H7 (cell line): ENCODE data around the gene R3HDM2. TPM values are rescaled to one million over a fixed set of nuclear protein-coding genes. Genes with fewer than 3 reads are reported as not detected.

ENCODE experiments used
- DNase-seq: peaks from one replicate; pipeline ENCODE4 v3.0.0; 2012
- H3K27me3 ChIP-seq: 2 replicates; pipeline ENCODE4 v1.6.0; 2011; ENCODE audit warnings: mild to moderate bottlenecking, low read length; ENCODE audit not compliant: control insufficient read depth, insufficient read depth
- H3K36me3 ChIP-seq: replicated peaks from 2 replicates; pipeline ENCODE4 v1.5.1; 2011; ENCODE audit warnings: low read length; ENCODE audit not compliant: control insufficient read depth, insufficient read depth
- H3K4me3 ChIP-seq: 2 replicates; pipeline ENCODE4 v1.5.1; 2011; ENCODE audit warnings: low read depth, mild to moderate bottlenecking, control low read depth, low read length, moderate library complexity; ENCODE audit not compliant: insufficient read depth
- total RNA-seq: library from RNA; depleted of rRNA; stranded (reverse); fragments of >200 nt; shearing (Covaris generic); gene quantifications from 2 replicates; pipeline ENCODE4 v1.2.3, GENCODE V29; 2014

Gene R3HDM2
- total RNA-seq, 1 experiment from 2014 or later: 26.5 TPM

GRCh38 chr12:57242691-57243454 lies 188.0 kb downstream of the R3HDM2 start:
- H3K4me3 ChIP-seq: peak overlapping the region; percentile 54
- no peaks in the 10 kb centered on the region for H3K36me3 ChIP-seq
- peaks cover 55% of the 10 kb centered on the region for H3K27me3 ChIP-seq
- peak; percentile 97 for DNase-seq

- Histone ChIP-seq H3K36me3 (no peaks in the 10 kb centered on the region), H3K4me3 (peak overlapping the region; percentile 54), H3K27me3 (peaks cover 60% of the 10 kb centered on the region)
- no peak for DNase-seq
Observed at GRCh38 chr12:57242329-57242690, 188.5 kb downstream of the R3HDM2 start.

GRCh38 chr12:57241402-57242310 lies 189.2 kb downstream of the R3HDM2 start:
- peak; percentile 70 for DNase-seq
- peaks cover 67% of the 10 kb centered on the region for H3K27me3 ChIP-seq
- H3K4me3 ChIP-seq: no peak overlapping the region; the same call in 1 of the 2 replicates
- H3K36me3 ChIP-seq: no peaks in the 10 kb centered on the region

- peak; percentile 86 for DNase-seq
Observed at GRCh38 chr12:57240926-57241401, 189.9 kb downstream of the R3HDM2 start.

GRCh38 chr12:57240066-57240921 lies 190.5 kb downstream of the R3HDM2 start:
- Histone ChIP-seq H3K27me3 (peaks cover 81% of the 10 kb centered on the region), H3K36me3 (no peaks in the 10 kb centered on the region), H3K4me3 (peak overlapping the region; percentile 54)
- peak; percentile 85 for DNase-seq

More at GRCh38 chr12:57240926-57241401, 189.9 kb downstream of the R3HDM2 start:
- no peak overlapping the region; the same call in 1 of the 2 replicates for H3K4me3 ChIP-seq
- H3K27me3 ChIP-seq: peaks cover 74% of the 10 kb centered on the region
- H3K36me3 ChIP-seq: no peaks in the 10 kb centered on the region

- Histone ChIP-seq H3K36me3 (no peaks in the 10 kb centered on the region), H3K27me3 (peaks cover 85% of the 10 kb centered on the region), H3K4me3 (peak overlapping the region; percentile 54)
- no peak for DNase-seq
Observed at GRCh38 chr12:57239587-57240065, 191.2 kb downstream of the R3HDM2 start.

GRCh38 chr12:57238854-57239554 lies 191.8 kb downstream of the R3HDM2 start:
- Histone ChIP-seq H3K36me3 (peaks cover 1% of the 10 kb centered on the region; the same call in 1 of the 2 replicates), H3K27me3 (peaks cover 80% of the 10 kb centered on the region), H3K4me3 (peak overlapping the region; percentile 54)
- DNase-seq: peak; percentile 99

GRCh38 chr12:57237932-57238853 lies 192.7 kb downstream of the R3HDM2 start:
- Histone ChIP-seq H3K27me3 (peaks cover 79% of the 10 kb centered on the region), H3K36me3 (peaks cover 9% of the 10 kb centered on the region), H3K4me3 (peak overlapping the region; percentile 46)
- DNase-seq: peak; percentile 88

GRCh38 chr12:57237596-57237931 lies 193.3 kb downstream of the R3HDM2 start:
- no peak for DNase-seq
- peaks cover 76% of the 10 kb centered on the region for H3K27me3 ChIP-seq
- H3K4me3 ChIP-seq: no peak overlapping the region
- peaks cover 16% of the 10 kb centered on the region for H3K36me3 ChIP-seq

- Histone ChIP-seq H3K27me3 (peaks cover 71% of the 10 kb centered on the region), H3K4me3 (no peak overlapping the region), H3K36me3 (peaks cover 20% of the 10 kb centered on the region)
- peak; percentile 62 for DNase-seq
Observed at GRCh38 chr12:57236925-57237595, 193.8 kb downstream of the R3HDM2 start.

GRCh38 chr12:57236201-57236924 lies 194.5 kb downstream of the R3HDM2 start:
- H3K4me3 ChIP-seq: no peak overlapping the region
- peaks cover 27% of the 10 kb centered on the region for H3K36me3 ChIP-seq
- H3K27me3 ChIP-seq: peaks cover 64% of the 10 kb centered on the region
- DNase-seq: peak; percentile 85

- peak; percentile 52 for DNase-seq
- H3K27me3 ChIP-seq: peaks cover 57% of the 10 kb centered on the region
Observed at GRCh38 chr12:57235728-57236131, 195.1 kb downstream of the R3HDM2 start.

More at GRCh38 chr12:57235728-57236131, 195.1 kb downstream of the R3HDM2 start:
- H3K4me3 ChIP-seq: no peak overlapping the region
- peaks cover 33% of the 10 kb centered on the region for H3K36me3 ChIP-seq
